IPS-20b (cell line): ENCODE data around the gene ZNF296.
"Not testable (repeated sequence)": the region's sequence is repeated elsewhere in the genome, so short reads cannot be mapped to it uniquely, and the experiment has no call there.

Experiments used
- H3K27ac ChIP-seq: one replicate; pipeline ENCODE4 v1.5.1; 2013; ENCODE audit warnings: low read length
- H3K27me3 ChIP-seq: 2 replicates; pipeline ENCODE4 v1.6.1; 2013; ENCODE audit warnings: mild to moderate bottlenecking, low read length, inconsistent platforms; ENCODE audit not compliant: insufficient read depth
- H3K36me3 ChIP-seq: 2 replicates; pipeline ENCODE4 v1.6.1; 2013; ENCODE audit warnings: low read depth, mild to moderate bottlenecking, inconsistent platforms, low read length, moderate library complexity; ENCODE audit not compliant: insufficient read depth
- H3K4me1 ChIP-seq: 2 replicates; pipeline ENCODE4 v1.6.1; 2013; ENCODE audit warnings: mild to moderate bottlenecking, control low read depth, inconsistent platforms, low read length, moderate library complexity; ENCODE audit not compliant: insufficient read depth
- H3K4me3 ChIP-seq: 2 replicates; pipeline ENCODE4 v1.5.1; 2013; ENCODE audit warnings: mild to moderate bottlenecking, low read length, inconsistent platforms
- H3K9ac ChIP-seq: 2 replicates; pipeline ENCODE4 v1.6.1; 2013; ENCODE audit warnings: low read depth, mild to moderate bottlenecking, inconsistent platforms, low read length, moderate library complexity
- H3K9me3 ChIP-seq: 2 replicates; pipeline ENCODE4 v1.6.1; 2013; ENCODE audit warnings: mild to moderate bottlenecking, low read depth, low read length, inconsistent platforms; ENCODE audit not compliant: insufficient read depth

The ZNF296 gene

DNA sequence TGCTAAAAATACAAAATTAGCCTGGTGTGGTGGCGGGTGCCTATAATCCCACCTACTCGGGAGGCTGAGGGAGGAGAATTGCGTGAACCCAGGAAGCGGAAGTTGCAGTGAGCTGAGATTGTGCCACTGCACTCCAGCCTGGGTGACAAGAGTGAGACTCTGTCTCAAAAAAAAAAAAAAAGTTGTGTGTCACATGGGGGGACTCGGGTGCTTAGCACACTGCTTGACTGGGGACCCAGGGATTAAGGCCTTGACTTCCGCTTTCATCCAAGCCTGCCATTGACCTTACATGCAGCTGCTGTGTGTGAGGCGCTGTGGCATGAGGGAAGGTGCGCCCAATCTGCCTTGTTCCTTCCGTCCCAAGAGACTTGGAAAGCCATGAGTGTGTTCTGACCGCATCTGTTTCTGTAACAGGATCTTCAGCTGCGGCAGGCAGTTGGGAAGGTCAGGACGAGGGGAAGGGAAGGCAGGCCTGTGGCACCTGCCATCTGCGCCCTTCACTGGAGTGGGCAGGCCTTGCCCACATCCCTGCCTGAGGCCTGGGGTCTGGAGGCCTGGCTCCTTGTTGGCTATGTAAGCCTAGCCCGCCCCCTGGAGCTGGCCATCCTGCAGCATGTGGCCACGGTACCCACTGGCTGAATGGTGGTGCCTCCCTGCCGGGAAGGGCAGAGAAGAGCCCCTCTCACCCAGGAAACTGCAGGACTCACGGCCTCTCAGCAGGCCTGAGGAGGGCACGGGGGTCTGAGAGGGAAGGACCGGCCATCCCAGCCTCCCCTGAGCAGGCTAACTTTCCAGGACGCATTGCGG lies 39.7 kb upstream of the ZNF296 start:
- Histone ChIP-seq H3K4me1 (no peaks in the 10 kb centered on the region), H3K9me3 (no peaks in the 10 kb centered on the region), H3K9ac (no peak overlapping the region), H3K27ac (no peak overlapping the region), H3K36me3 (no peaks in the 10 kb centered on the region), H3K4me3 (no peak overlapping the region), H3K27me3 (no peaks in the 10 kb centered on the region)

DNA sequence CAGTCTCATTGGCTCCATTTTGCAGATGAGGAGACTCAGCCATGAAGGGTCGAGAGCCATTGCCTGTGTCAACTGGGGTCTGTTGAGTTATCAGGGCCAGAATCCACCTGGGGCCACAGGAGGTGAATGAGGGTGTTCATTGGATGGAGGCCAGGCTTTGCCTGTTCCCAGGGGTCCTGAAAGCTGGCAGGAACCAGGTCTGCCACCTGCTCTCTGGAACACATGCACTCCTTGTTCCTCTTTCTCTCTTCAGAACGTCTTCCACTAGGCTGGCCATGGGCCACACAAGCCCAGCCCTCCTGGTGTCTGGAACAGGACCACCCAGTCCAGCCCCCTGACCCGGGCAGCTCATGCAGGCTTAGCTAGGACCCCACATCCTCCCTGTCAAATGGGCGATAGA lies 37.8 kb upstream of the ZNF296 start:
- Histone ChIP-seq H3K36me3 (no peaks in the 10 kb centered on the region), H3K4me1 (no peaks in the 10 kb centered on the region), H3K4me3 (no peak overlapping the region), H3K9me3 (no peaks in the 10 kb centered on the region), H3K27ac (no peak overlapping the region), H3K9ac (no peak overlapping the region), H3K27me3 (no peaks in the 10 kb centered on the region)

DNA sequence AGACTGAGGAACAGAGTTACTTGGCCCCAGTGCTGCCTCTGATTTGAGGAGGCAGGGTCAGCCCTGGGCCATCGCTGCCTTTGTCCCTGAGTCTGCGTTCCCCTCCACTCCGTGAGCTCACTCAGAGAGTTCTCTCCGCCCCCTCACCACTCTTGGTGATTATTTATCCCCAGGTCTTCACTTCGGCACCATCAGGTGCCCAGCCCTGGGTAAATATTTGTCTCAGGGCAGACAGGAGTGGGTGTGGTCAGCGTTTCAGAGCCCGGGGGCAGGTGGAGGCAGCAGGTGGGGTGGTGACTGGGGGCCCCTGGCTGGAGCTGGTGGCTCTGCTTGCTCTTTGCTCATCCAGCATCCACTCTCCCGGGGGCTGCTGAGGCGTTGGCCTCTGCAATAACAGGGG lies 37.4 kb upstream of the ZNF296 start:
- Histone ChIP-seq H3K27me3 (no peaks in the 10 kb centered on the region), H3K9me3 (no peaks in the 10 kb centered on the region), H3K4me3 (no peak overlapping the region), H3K4me1 (no peaks in the 10 kb centered on the region), H3K36me3 (no peaks in the 10 kb centered on the region), H3K9ac (no peak overlapping the region), H3K27ac (no peak overlapping the region)

DNA sequence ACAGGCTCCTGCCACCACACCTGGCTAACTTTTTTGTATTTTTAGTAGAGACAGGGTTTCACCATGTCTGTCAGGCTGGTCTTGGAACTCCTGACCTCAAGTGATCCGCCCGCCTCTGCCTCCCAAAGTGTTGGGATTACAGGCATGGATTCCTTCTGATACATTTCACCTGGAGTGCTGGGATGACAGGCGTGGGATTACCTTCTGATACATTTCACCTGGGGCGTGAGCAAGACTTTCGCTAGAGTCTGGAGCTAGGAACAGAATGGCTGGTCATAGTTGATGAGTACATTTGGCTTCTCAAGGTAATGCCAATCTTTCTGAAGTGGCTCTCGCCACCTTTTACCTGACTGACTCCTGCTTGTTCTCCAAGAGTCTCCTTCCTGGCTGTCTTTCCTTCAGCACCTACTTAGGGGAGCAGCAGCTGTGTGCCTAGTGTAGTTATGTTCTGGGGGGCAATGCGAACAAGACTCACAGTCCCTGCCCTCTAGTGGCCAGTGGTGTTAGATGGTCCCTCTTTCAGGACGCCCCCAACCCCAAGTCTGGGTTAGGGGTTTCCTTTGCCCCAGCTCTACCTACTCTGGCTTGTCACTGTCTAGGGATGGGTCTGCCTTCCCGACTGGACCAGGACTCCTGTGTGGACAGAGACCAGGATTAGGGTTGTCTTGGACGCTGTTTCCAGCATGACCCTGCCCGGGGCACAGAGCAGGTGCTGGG lies 36.0 kb upstream of the ZNF296 start:
- Histone ChIP-seq H3K4me1 (no peaks in the 10 kb centered on the region), H3K9ac (no peak overlapping the region), H3K27me3 (no peaks in the 10 kb centered on the region), H3K4me3 (no peak overlapping the region), H3K9me3 (no peaks in the 10 kb centered on the region), H3K27ac (no peak overlapping the region), H3K36me3 (no peaks in the 10 kb centered on the region)

DNA sequence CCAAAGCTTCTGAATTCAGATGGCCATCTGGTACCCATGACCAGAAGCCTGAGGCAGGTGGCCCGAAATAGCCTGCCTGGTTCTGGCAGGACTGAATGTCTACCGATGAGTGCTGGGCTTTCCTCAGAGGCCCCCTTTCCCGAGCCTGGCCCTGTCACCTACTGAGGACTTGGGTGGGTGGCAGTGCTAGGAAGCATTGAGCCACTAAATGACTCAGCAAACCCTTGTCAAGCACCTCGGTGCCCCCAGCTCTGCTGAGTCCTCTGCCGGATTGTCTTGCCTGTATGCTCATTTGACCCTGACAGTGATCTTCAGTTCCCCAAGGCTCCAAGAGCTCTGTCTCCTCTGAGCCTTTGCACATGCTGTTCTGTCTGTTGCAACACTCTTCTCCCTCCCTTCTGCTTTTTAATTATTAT lies 34.6 kb upstream of the ZNF296 start:
- Histone ChIP-seq H3K4me1 (no peaks in the 10 kb centered on the region), H3K4me3 (no peak overlapping the region), H3K36me3 (no peaks in the 10 kb centered on the region), H3K9me3 (no peaks in the 10 kb centered on the region), H3K27ac (no peak overlapping the region), H3K27me3 (no peaks in the 10 kb centered on the region), H3K9ac (no peak overlapping the region)

DNA sequence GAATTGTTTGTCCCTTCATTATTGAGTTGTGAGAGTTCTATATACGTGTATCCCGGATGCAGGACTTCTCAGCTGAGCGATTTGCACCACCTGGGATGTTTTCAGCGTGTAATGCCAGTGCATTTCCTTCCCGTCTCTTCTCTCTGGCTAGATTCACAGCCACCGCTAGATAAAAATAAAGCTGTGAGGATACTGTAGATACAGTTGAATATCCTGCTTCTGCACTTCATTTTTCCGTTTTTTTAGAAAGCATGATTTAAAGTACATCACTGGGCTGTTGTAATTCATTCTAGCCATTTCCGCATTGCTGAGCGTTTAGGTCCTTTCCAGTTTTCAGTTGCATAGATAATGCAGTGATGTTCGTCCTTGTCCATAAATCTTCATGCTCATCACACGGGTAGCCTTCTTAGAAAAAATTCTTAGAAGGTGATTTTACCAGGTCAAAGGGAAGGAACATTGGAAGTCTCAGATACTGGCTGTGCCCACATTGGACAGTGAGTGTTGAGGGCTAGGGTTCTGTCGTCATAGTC lies 31.4 kb upstream of the ZNF296 start:
- Histone ChIP-seq H3K27me3 (no peaks in the 10 kb centered on the region), H3K4me3 (no peak overlapping the region), H3K4me1 (0 out of 2 replicates have a peak, but pooled peaks cover 7% of the 10 kb centered on the region), H3K9me3 (no peaks in the 10 kb centered on the region), H3K36me3 (no peaks in the 10 kb centered on the region), H3K27ac (no peak overlapping the region), H3K9ac (no peak overlapping the region)

DNA sequence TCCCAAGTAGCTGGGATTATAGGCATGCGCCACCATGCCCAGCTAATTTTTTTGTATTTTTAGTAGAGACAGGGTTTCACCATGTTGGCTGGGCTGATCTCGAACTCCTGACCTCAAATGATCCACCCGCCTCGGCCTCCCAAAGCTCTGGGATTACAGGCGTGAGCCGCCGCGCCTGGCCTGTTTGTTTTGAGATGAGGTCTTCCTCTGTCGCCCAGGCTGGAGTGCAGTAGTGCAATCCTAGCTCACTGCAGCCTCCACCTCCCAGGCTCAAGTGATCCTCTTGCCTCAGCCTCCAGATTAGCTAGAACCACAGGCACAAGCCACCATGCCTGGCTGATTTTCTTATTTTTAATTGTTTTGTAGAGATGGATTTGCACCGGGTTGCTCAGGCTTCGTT lies 30.1 kb upstream of the ZNF296 start:
- not testable (repeated sequence) for H3K27ac ChIP-seq, H3K27me3 ChIP-seq

DNA sequence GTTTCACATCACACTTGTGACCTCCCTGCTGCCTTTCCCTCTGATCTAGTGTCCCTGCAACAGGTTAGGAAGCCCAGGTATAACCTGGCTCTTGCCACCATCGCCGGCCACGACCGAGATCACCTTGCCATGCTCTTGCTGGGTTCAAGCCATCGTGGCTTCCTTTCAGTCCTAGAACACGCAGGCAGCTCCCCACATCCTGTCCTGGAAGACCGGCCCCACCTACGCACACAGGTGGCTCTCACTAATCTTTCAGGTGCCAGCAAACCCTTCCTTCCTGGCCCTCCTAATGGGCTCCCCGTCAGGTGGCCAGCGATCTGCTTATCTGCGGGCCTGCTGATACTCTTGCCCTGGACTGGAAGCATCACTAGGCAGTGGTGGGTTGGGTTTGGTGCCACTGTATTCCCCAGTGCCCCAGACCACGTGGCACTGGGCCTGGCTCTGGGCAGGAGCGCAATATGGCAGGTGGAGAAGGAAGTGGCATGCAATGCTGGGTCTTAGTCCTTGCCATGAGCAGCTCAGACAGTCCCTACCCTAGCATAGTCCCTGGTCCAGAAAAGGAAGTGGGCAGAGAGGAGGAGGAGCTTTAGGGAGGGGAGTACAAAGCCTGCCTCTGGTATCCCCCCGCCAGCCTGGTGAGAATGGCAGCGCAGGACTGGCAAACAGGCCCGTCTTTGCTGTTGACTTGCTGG lies 28.5 kb upstream of the ZNF296 start:
- H3K36me3 ChIP-seq, result no peaks in the 10 kb centered on the region
- no peaks in the 10 kb centered on the region for H3K9me3 ChIP-seq
- H3K4me1 ChIP-seq, result peaks cover 10% of the 10 kb centered on the region; the same call in 1 of the 2 replicates
- H3K27me3 ChIP-seq, result no peaks in the 10 kb centered on the region
- no peak overlapping the region for H3K9ac ChIP-seq
- no peak overlapping the region for H3K27ac ChIP-seq
- no peak overlapping the region for H3K4me3 ChIP-seq

More for the DNA sequence above, 30.1 kb upstream of the ZNF296 start:
- not testable (repeated sequence) for H3K9me3 ChIP-seq, H3K9ac ChIP-seq, H3K36me3 ChIP-seq, H3K4me3 ChIP-seq, H3K4me1 ChIP-seq

DNA sequence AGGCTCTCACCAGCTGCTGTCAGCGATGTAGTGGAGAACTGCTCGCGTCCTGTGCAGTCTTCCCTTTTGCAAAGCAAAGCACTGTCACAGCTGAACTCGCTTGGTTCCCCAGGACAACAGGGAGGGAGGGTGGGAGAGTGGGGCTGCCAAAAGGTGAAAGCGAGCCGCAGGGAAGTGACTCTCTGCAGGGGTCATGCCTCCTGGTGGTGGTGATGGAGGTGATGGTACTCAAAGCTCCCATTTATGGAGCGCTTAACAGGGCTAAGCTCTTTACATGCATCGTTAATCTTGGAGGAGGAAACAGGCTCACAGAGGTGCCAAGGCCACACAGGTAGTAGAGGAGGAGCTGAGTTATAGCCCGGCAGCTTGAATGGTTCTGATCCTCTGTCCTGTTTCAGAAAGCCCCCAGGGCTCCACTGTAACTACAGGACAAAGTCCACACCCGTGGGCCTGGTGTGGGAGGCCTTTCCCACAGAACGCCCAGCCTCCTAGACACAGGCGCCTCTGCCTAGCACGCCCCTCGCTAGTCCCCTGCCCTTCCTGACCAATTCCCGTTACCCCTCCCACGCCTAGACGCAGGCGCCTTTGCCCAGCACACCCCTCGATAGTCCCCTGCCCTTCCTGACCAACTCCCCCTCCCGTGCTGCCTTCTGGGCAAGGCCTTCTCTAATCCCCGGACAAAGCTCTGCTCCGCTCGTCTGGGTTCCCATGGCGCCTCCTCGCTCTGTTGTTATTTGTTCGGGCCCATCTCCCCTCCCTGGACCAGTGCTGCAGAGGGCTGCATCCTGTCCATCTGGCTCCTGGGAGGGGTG lies 27.4 kb upstream of the ZNF296 start:
- Histone ChIP-seq H3K36me3 (no peaks in the 10 kb centered on the region), H3K4me1 (peaks cover 18% of the 10 kb centered on the region; the same call in 1 of the 2 replicates), H3K27me3 (no peaks in the 10 kb centered on the region), H3K4me3 (no peak overlapping the region), H3K27ac (no peak overlapping the region), H3K9me3 (no peaks in the 10 kb centered on the region), H3K9ac (no peak overlapping the region)

DNA sequence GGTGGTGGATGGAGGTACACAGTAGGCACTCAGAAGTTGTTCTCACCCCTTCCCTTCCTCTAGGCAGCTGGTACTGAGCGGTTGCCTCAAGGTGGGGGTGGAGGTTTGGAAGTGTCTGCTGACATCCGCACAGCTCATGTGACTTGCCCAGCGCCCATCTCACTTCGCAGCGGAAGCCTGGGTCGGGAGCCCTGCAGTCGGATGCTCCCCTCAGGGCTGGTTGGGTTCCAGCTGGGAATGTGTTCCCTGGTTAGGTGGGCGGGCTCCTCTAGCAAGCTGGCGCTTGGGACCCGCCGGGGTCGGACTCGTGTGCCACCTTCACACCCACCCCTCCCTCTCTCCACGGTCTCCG lies 26.9 kb upstream of the ZNF296 start:
- H3K36me3 ChIP-seq, result no peaks in the 10 kb centered on the region
- H3K27me3 ChIP-seq, result no peaks in the 10 kb centered on the region
- H3K4me1 ChIP-seq, result peaks cover 22% of the 10 kb centered on the region; the same call in 1 of the 2 replicates
- no peak overlapping the region for H3K27ac ChIP-seq
- no peaks in the 10 kb centered on the region for H3K9me3 ChIP-seq
- H3K4me3 ChIP-seq, result no peak overlapping the region
- H3K9ac ChIP-seq, result no peak overlapping the region

DNA sequence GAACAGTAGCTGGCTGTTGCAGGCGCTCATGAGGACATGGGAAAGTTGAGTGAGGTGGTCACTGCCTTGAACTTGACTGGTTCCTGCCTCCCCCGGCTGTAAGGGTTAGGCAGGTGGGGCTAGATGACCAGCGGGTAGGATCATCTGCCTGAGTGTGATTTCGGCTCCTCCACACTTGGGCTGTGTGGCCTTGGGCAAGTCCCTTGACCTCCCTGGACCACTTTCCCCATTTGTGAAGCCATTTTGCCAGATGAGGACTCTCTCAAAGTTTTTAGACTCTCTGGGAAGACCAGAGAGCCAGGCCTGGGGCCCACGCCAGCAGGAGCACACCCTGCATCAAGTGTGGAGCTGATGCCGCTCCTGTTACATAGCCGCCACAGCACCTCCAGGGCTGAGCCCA lies 26.2 kb upstream of the ZNF296 start:
- Histone ChIP-seq H3K9me3 (no peaks in the 10 kb centered on the region), H3K27me3 (no peaks in the 10 kb centered on the region), H3K9ac (no peak overlapping the region), H3K4me1 (peaks cover 28% of the 10 kb centered on the region; the same call in 1 of the 2 replicates), H3K36me3 (no peaks in the 10 kb centered on the region), H3K27ac (no peak overlapping the region), H3K4me3 (no peak overlapping the region)
